ENCODE results near the gene TOB1.

The TOB1 gene

DNA sequence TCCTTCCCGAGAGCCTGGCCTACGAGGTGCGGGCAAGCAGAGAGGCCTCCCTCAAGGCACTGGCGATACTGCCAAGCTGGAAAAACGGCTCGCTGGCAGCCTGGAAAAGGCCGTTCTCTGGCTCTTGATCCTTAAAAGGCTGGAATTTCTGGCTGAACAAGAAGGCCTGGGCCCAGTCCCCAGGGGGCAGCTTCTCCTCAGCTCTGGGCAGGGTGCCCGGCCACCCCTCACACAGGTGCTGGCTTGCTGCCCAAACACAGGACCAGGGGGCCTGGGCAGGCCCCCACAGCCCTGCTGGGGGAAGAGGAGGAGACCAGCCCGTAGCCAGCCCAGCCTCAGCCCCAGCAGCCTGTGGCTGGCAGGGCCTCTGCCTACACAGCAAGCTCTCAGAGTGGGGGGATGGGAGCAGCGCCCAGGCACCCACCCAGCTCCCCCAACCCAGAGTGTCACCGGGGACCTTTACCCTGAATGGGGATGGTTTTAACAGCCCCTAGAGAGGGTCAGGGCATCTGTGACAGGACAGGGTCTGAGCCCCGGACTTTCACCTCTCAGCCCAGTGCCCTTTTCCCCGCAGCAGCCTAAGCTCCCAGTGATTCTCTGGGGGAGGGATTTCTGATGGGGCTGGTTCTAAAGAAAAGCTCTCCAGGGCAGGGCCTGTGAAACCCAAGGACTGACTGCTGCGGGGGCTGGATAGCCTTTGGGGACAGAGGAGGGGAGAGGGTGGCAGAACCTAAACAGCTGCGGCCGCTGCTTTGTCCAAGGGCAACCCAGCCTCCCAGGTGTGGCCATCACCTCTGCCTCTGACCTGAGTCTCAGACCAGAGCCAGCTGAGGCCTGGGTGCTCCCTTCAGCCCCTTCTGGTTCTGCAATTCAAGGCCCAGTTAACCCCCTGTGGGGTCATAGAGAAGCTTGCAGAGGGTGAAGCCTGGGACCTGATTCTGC, 38.6 kb upstream of the TOB1 start:
- Histone ChIP-seq H3K36me3 (ENCODE audit: control insufficient read depth, insufficient read depth, low read length) (no peaks in the 10 kb centered on the region), H3K27me3 (replicated peaks; ENCODE audit: control insufficient read depth, insufficient read depth, low read length) (no peaks in the 10 kb centered on the region), H3K4me3 (replicated peaks; ENCODE audit: low read depth, low read length) (no peak overlapping the region)
- no peak for DNase-seq (ENCODE audit: extremely low read depth, insufficient read length)
- TF ChIP-seq, protein P1, sequence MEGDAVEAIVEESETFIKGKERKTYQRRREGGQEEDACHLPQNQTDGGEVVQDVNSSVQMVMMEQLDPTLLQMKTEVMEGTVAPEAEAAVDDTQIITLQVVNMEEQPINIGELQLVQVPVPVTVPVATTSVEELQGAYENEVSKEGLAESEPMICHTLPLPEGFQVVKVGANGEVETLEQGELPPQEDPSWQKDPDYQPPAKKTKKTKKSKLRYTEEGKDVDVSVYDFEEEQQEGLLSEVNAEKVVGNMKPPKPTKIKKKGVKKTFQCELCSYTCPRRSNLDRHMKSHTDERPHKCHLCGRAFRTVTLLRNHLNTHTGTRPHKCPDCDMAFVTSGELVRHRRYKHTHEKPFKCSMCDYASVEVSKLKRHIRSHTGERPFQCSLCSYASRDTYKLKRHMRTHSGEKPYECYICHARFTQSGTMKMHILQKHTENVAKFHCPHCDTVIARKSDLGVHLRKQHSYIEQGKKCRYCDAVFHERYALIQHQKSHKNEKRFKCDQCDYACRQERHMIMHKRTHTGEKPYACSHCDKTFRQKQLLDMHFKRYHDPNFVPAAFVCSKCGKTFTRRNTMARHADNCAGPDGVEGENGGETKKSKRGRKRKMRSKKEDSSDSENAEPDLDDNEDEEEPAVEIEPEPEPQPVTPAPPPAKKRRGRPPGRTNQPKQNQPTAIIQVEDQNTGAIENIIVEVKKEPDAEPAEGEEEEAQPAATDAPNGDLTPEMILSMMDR (IDR thresholded peaks at IDR 0.05; ENCODE audit: insufficient read depth, low read length, poor library complexity, severe bottlenecking) = no peak

DNA sequence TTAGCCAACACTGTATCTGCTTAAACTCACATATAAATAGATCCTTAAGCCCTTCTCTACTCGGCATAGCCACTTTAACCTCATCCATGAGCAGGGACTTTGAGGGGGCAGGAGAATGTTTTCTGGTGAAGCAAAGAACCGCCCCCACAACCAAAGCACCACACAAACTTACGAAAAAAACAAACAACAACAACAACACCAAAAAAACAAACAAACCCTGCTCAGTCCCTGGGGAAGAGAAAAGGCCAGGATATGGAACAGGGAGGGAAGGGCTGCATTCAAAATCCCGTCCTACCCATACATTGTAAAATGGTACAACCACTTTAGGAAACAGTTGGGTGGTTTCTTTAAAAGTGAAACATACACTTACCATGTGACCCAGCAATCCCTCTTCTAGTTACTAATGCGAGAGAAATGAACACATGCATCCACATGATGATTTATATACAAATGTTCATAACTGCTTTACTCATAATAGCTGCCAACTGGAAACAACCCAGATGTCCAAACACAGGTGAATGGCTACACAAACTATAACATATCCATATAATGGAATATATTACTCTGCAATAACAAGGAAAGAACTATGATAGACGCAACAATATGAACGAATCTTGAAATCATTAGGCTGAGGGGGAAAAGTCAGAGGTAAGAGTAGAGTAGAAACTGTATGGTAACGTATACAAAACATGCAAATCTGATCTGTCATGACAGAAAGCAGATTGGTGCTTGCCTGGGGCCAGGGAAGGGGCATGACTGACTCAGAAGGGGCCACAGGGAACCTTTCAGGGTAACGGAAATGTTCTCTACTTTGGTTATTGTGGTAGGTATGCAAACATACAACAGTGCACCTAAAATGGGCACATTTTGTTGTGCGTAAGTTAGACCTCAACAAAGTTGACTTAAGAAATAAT, 37.7 kb upstream of the TOB1 start:
- DNase-seq (ENCODE audit: extremely low read depth, insufficient read length) = no peak
- no peak overlapping the region for H3K4me3 ChIP-seq (replicated peaks; ENCODE audit: low read depth, low read length)
- no peaks in the 10 kb centered on the region for H3K36me3 ChIP-seq (ENCODE audit: control insufficient read depth, insufficient read depth, low read length)
- H3K27me3 ChIP-seq (replicated peaks; ENCODE audit: control insufficient read depth, insufficient read depth, low read length) = no peaks in the 10 kb centered on the region
- TF ChIP-seq, protein P1 (IDR thresholded peaks at IDR 0.05; ENCODE audit: insufficient read depth, low read length, poor library complexity, severe bottlenecking) = no peak

DNA sequence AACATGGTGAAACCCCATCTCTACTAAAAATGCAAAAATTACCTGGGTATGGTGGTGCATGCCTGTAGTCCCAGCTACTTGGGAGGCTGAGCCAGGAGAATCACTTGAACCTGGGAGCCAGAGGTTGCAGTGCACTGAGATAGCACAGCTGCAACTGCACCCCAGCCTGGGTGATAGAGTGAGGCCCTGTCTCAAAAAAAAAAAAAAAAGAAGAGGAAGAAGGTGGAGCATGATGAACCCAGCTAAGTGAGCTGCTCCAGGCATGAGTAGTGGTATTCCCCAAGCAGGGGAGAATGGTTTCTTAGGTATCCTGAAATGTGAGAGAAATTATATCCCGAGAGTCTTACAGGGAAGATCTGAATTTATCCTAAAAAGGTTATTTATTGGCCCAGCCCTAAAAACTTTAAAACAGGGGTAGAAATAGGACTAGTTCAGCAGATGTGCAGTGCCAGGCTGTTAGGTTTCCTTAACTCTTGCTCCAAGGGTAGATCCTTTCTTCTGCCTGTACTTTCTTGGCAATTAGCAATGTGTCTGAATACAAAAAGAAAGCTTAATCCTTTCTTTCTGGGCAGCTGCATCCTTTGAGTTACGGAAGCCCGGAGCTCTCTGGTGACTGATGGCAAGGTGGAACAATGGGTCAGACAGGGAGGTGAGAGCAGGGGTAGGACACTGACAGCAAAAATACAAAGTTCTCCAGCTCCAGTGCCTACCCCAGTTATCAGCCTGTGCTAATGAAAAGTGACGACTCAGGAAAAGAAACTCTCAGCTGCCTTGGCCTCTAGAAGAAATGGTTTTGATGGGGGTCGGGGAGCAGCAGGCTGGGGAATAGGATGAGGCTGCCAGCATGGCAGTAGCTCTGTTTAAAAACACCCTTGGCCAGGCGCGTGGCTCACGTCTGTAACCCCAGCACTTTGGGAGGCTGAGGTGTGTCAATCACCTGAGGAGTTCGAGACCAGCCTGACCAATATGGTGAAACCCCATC, 36.5 kb upstream of the TOB1 start:
- H3K27me3 ChIP-seq (replicated peaks; ENCODE audit: control insufficient read depth, insufficient read depth, low read length) = no peaks in the 10 kb centered on the region
- DNase-seq (ENCODE audit: extremely low read depth, insufficient read length) = no peak

DNA sequence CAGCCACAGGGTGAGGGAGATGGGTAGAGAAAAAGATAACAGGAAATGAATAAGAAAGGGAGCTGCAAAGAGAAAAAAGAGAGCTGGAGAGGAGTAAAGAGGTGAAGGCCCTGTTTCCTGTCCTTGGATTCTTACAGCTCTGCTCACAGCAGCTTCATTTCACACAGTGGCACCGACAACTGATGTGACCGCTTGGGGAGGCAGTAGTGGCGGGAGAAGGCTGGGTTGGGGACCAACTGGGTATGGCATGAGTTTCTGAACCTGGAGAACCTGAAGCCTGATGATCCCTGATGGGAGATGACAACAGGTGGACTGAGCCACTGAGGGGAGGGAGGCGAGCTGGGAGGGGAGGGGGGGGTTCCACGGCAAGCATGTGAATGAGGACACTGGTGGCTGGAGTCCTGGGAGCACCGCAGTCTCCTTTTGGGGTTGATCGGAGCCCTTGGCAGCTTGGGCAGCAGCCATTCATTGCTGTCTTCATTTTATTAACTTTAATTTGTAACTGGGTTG, 34.3 kb upstream of the TOB1 start:
- TF ChIP-seq, protein P1 (IDR thresholded peaks at IDR 0.05; ENCODE audit: insufficient read depth, low read length, poor library complexity, severe bottlenecking) = no peak
- no peak for DNase-seq (ENCODE audit: extremely low read depth, insufficient read length)
- no peaks in the 10 kb centered on the region for H3K27me3 ChIP-seq (replicated peaks; ENCODE audit: control insufficient read depth, insufficient read depth, low read length)
- H3K36me3 ChIP-seq (ENCODE audit: control insufficient read depth, insufficient read depth, low read length) = no peaks in the 10 kb centered on the region
- H3K4me3 ChIP-seq (replicated peaks; ENCODE audit: low read depth, low read length) = no peak overlapping the region

More for the DNA sequence above, 36.5 kb upstream of the TOB1 start:
- H3K36me3 ChIP-seq (ENCODE audit: control insufficient read depth, insufficient read depth, low read length) = no peaks in the 10 kb centered on the region
- no peak overlapping the region for H3K4me3 ChIP-seq (replicated peaks; ENCODE audit: low read depth, low read length)
- TF ChIP-seq, protein P1 (IDR thresholded peaks at IDR 0.05; ENCODE audit: insufficient read depth, low read length, poor library complexity, severe bottlenecking) = no peak
